AG08396 (cell line): ENCODE measurements around the gene PLXDC1.
"Not testable (repeated sequence)": the region's sequence is repeated elsewhere in the genome, so short reads cannot be mapped to it uniquely, and the experiment has no call there.

Source experiments
- DNase-seq: peaks from one replicate; pipeline ENCODE4 v3.0.0; 2012; ENCODE audit warnings: low spot score, mixed read lengths

The PLXDC1 gene

GRCh38 chr17:39181303-39181702 lies 29.9 kb upstream of the PLXDC1 start:
- DNase-seq: no peak

GRCh38 chr17:39178536-39178935 lies 27.1 kb upstream of the PLXDC1 start:
- DNase-seq: no peak

- peak; percentile 27 for DNase-seq
These were observed 25.8 kb upstream of the PLXDC1 start for GRCh38 chr17:39177256-39177655.

DNA sequence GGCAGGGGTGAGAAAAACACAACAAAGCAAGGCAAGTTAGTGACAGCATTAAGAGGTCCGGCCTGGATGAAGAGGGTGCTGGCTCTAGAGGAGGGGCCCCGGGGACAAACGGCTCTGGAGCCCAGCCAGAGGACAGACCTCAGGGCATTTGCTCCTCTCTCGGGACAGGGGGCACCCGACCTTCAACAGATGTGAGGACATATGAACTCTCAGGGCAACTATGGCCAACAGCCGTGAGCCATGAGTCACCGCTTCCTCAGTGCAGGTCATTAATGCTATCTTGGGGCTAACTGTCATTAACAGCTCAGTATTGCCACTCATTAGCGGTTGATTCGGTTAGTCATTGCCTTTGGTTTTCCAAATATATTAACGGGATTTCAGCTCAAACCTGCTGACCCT lies 24.3 kb upstream of the PLXDC1 start:
- DNase-seq: no peak

DNA sequence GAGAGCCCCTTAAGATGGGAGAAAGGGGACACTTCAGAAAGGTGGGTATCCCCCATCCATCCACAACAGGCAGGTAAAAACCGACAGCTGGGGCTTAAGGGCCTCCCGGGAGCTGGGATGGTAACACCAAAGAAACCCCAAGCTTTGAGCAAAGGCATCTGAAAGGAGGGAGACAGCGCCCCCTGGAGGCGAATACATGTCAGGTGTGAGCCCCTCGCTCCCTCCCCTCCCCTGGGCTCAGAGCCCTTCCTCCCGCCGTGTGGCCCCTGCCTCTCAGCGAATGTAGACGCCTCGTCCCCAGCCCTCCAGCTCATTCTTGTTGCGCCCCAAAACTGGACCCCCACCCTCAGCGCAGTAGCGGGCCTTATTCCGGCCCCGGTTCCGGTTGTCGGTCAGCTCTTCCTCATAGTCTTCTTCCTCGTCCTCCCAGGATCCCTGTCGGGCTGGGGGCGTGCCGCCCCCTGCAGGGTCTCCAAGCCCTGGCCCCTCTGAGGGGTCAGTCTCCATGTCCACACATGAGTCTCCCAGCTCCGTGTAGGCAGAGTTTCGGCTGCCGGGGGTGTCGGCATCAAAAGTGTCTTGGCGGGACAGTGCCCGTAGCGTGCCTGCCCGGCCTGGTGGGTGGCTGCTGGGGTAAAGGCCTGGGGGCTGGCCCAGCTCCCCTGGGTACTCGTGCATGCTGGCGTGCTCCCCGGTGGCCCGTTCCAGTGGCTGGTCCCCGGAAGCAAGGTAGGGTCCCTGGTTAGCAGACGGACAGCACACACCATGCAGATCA lies 23.7 kb upstream of the PLXDC1 start:
- DNase-seq: peak; percentile 84

- no peak for DNase-seq
These were observed 22.3 kb upstream of the PLXDC1 start for GRCh38 chr17:39173526-39174274.

GRCh38 chr17:39173080-39173479 lies 21.6 kb upstream of the PLXDC1 start:
- no peak for DNase-seq

DNA sequence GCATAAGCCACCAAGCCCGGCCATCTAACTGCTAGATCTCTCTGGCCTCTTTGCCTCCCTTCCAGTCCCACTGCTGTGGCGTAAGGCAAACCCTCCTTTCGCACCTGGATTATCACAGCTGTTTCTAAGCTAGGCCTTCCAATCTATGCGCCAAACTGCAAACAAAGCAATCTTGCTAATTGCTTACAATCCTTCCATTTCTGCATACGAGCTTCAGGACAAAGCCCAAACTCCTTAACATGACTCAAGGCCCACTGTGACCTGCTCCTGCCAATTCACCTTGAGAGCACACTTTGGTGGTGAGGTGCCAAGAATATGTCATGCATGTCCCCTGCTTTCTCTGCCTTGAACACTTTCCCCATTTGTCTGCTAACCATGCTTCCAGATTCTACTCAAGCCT lies 20.5 kb upstream of the PLXDC1 start:
- no peak for DNase-seq

DNA sequence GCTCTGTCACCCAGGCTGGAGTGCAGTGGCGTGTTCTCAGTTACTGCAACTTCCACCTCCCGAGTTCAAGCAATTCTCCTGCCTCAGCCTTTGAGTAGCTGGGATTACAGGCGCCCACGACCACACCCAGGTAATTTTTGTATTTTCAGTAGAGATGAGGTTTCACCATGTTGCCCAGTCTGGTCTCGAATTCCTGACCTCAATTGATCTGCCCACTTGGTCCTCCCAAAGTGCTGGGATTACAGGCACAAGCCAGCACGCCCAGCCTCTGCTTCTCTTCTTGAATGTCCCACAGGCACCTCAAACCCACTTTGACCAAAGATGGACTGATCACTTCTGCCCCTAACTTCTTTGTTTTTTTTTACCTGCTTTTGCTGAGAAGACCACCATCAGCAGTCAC lies 19.1 kb upstream of the PLXDC1 start:
- no peak for DNase-seq

DNA sequence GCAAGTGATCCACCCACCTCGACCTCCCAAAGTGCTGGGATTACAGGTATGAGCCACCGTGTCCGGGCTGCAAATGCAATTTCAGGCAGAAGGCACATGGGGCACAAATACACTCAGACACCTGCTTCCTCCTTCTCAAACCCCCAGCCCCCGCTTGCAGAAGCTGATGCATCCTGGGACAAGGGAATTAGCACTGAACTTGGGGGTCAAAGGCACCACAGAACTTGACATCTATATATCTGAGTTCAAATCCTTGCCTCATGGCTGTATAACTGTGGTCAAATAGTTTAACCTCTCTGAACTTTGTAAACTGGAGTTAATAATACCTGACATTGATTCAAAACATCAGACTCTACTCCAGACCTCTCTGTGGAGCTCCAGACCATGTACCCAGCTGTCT lies 18.7 kb upstream of the PLXDC1 start:
- no peak for DNase-seq

DNA sequence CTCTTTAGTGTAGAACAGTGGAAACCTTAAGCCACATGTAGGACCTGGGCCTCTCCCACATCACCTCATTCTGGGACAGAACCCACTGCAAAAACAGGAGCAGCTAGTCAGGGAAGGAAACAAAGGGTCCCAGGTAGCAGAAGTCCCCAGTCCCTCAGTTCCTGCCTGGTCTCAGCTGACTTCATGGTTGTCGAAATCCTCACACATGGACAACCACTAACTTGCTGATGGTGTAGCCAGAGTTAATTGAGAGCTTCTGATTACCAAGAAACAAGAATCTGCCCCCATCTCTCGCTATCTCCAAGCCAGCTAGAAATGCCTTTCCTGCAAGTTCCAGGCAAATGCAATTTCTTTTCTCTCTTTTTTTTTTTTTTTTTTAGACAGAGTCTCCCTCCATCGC lies 18.1 kb upstream of the PLXDC1 start:
- DNase-seq: no peak

- DNase-seq: no peak
These were observed 17.7 kb upstream of the PLXDC1 start for GRCh38 chr17:39169101-39169500.

- not testable (repeated sequence) for DNase-seq
These were observed 17.1 kb upstream of the PLXDC1 start for GRCh38 chr17:39168503-39168902.

DNA sequence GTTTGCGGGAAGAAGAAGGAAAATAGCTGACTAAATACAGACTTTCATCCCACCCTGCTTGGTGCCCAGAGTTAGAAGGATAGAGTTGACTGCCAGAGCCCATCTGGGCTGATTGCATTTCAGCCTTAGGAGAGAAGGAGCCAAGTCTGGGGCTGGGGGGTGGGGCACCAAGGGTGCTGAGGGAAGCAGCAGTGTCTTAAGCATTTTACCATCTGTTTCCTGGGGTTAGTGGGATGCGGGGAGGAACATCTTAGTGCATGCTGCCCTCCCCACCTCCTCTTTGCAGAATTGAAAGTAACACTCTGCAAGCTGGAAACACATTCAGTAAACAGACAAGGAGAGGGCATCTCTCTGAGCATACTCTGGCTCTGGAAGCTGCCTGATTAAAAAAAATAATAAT lies 16.0 kb upstream of the PLXDC1 start:
- DNase-seq: no peak

- no peak for DNase-seq
These were observed 15.2 kb upstream of the PLXDC1 start for GRCh38 chr17:39166437-39167335.

- DNase-seq: no peak
These were observed 14.5 kb upstream of the PLXDC1 start, which contains the start of gene ARL5C for GRCh38 chr17:39165841-39166349. Gene ARL5C, minus strand, starts transcription at chr17:39166161. Its CDS starts 401 bp downstream, at chr17:39165760.

DNA sequence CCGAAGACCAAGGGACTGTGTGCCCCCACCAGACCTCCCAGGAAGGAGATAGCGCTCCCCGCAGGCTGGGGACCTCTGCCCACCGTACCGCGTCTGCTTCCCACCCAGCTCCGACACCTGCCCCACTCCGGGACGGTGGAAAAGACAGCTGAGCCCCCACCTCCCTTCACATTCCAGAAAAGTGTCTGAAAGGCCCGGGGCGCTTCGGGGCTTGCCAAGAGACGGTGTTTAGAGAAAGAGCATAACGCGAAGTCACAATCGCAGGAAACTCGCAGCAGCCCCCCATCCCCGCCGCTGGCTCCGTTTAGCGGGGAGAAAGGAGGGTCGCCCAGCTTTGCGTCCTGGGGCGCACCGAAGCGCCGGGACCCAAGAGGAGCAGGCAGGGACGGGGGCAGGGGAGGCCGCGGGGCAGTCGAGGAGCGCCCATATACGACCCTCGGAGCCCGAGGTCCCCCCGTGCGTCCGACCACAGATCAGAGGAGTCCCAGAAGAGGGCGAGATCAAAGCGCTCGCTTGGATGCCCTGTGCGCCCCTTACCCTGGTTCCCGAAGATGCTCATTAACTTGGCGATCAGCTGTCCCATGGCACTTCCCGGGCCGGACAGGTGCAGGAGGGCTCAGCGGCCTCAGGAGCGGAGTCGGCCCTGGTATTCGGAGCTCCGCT lies 13.9 kb upstream of the PLXDC1 start:
- DNase-seq: no peak

DNA sequence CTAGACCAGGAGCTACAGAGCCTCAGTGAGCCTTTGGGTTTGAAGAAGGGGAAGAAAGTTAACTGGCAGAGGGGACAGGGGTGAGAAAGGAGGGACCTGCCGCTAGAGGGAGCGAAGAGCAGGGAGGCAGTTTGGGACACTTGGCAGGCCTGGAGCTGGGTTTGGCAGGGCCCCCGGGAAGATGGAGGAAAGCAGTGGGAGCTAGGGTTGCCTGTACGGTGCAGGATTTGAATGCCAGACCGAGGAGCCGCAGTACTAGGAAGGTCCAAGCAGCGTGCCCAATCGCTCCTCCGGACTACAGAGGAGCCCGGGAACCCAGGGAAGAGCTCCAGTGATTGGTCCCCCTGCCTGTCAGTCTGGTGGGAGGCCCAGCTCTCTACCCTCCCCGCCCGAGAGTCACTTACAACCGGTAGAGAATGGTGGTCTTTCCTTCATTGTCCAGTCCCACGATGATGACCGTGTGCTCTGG lies 13.3 kb upstream of the PLXDC1 start:
- DNase-seq: peak; percentile 97

DNA sequence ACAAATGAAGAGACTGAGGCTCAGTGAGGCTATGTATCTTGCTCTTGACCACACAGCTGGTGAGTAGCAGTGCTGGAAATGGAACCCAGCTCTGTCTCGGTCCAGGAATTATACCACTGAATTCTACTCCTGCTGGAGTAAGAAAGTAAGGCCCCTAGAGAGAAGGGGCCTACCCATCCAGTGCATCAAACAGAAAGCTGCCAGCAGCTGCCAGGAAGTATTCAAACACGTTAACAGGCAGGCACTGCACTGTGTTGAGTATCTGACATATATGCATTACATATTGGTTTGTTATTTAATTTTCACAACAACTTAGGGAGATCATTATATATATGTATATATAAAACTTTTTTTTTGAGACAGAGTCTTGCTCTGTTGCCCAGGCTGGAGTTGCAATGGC lies 10.5 kb upstream of the PLXDC1 start:
- no peak for DNase-seq

GRCh38 chr17:39158623-39159022 lies 7.2 kb upstream of the PLXDC1 start:
- DNase-seq: no peak

DNA sequence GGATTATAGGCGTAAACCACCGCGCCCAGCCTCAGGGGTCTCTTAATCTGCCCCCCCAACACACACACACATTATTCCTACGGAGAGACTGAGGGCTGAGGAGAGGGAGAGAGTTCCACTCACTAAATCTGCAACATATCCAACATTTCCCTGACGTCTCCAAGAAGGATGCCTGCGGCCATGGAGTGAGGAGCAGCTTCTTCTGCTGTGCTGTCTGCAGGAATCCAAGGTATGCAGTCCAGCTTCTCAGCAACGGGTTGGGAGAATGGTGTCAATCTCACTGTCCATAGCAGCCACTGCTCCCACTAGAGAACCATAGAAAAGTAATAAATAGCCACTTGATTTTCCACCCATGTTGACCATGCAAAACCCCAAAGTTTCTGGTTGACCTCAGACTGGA lies 5.1 kb upstream of the PLXDC1 start:
- DNase-seq: no peak

DNA sequence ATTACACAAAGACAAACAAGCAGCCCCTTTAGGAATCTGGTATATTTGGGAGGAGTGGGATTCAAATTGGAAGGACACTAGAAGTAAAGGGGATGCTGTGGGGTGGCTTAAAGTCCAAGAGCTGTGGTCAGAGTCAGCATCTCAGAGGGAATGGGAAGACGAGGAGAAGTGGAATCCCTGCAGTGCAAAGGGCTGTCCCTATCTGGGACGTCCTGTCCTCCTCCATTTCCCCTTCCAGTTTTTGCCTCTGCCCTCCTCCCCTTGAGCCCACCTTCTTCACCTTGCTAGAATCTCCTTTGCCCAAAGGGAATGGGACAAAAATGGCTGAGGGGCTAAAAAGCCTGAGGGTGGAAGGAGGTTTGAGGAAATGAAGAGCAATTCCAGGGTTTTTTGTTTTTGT lies 4.2 kb upstream of the PLXDC1 start:
- DNase-seq: no peak
